Ishikawa (cell line): ENCODE results near the gene MOK.

Experiments used
- CEBPB ChIP-seq: IDR thresholded peaks from 2 replicates; pipeline ENCODE4 v1.6.1; 2012
- CREB1 ChIP-seq: IDR thresholded peaks from 2 replicates; pipeline ENCODE4 v1.6.1; 2012; ENCODE audit warnings: low read depth
- EGR1 ChIP-seq: IDR thresholded peaks from 2 replicates; pipeline ENCODE4 v1.6.1; 2012
- EP300 ChIP-seq: IDR thresholded peaks from 2 replicates; pipeline ENCODE4 v1.6.1; 2012; ENCODE audit warnings: borderline replicate concordance
- FOXM1 ChIP-seq: IDR thresholded peaks from 2 replicates; pipeline ENCODE4 v1.6.1; 2012; ENCODE audit warnings: low read depth, borderline replicate concordance
- NFIC ChIP-seq: IDR thresholded peaks from 2 replicates; pipeline ENCODE4 v1.6.1; 2012
- RAD21 ChIP-seq: IDR thresholded peaks from 2 replicates; pipeline ENCODE4 v1.6.1; 2012; ENCODE audit warnings: low read depth
- TAF1 ChIP-seq: IDR thresholded peaks from 2 replicates; pipeline ENCODE4 v1.6.1; 2012; ENCODE audit warnings: low read depth, mild to moderate bottlenecking
- TCF12 ChIP-seq: IDR thresholded peaks from 2 replicates; pipeline ENCODE4 v1.6.1; 2012; ENCODE audit warnings: low read depth
- TF ChIP-seq, protein P1 (sequence below): IDR thresholded peaks from 2 replicates; pipeline ENCODE4 v1.6.1; 2012
- TF ChIP-seq, protein P2 (sequence below): IDR thresholded peaks from 2 replicates; pipeline ENCODE4 v1.6.1; 2012; ENCODE audit warnings: low read depth, mild to moderate bottlenecking

DNA sequence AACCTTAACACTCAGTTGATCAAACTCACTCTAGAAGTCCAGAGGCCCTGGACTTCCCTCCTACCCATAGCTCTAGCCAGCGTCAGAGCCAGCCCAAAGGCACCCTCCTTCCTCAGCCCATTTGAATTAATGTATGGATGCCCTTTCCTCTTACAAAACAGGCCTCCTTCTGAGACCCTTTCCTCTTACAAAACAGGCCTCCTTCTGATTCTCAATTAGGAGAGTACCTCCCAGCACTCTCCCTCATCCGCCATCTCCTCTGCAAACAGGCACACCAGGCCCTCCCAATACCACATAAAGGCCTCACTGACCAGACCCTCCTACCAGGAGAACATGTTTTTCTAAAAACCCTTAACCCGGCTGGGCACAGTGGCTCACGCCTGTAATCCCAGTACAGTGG, 65.7 kb downstream of the MOK start:
- TF ChIP-seq EGR1 (no peak), TCF12 (no peak), EP300 (no peak), CEBPB (no peak), CREB1 (no peak), TAF1 (no peak), FOXM1 (no peak), NFIC (no peak), RAD21 (no peak)
- TF ChIP-seq, protein P1, sequence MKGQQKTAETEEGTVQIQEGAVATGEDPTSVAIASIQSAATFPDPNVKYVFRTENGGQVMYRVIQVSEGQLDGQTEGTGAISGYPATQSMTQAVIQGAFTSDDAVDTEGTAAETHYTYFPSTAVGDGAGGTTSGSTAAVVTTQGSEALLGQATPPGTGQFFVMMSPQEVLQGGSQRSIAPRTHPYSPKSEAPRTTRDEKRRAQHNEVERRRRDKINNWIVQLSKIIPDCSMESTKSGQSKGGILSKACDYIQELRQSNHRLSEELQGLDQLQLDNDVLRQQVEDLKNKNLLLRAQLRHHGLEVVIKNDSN = no peak
- TF ChIP-seq, protein P2, sequence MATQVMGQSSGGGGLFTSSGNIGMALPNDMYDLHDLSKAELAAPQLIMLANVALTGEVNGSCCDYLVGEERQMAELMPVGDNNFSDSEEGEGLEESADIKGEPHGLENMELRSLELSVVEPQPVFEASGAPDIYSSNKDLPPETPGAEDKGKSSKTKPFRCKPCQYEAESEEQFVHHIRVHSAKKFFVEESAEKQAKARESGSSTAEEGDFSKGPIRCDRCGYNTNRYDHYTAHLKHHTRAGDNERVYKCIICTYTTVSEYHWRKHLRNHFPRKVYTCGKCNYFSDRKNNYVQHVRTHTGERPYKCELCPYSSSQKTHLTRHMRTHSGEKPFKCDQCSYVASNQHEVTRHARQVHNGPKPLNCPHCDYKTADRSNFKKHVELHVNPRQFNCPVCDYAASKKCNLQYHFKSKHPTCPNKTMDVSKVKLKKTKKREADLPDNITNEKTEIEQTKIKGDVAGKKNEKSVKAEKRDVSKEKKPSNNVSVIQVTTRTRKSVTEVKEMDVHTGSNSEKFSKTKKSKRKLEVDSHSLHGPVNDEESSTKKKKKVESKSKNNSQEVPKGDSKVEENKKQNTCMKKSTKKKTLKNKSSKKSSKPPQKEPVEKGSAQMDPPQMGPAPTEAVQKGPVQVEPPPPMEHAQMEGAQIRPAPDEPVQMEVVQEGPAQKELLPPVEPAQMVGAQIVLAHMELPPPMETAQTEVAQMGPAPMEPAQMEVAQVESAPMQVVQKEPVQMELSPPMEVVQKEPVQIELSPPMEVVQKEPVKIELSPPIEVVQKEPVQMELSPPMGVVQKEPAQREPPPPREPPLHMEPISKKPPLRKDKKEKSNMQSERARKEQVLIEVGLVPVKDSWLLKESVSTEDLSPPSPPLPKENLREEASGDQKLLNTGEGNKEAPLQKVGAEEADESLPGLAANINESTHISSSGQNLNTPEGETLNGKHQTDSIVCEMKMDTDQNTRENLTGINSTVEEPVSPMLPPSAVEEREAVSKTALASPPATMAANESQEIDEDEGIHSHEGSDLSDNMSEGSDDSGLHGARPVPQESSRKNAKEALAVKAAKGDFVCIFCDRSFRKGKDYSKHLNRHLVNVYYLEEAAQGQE = no peak
